Activated CD4-positive, CD25-positive, alpha-beta regulatory T cell treated with anti-CD3 and anti-CD28 coated beads, Interleukin-2, amount 50 U/mL, for 72 hours (primary cell): ENCODE measurements around the gene ZNF615.
A peak's percentile ranks its signal among the peaks of the same experiment; 100 is the strongest.
"Not testable (repeated sequence)": the region's sequence is repeated elsewhere in the genome, so short reads cannot be mapped to it uniquely, and the experiment has no call there.

ENCODE experiments used
- DNase-seq: peaks from one replicate; pipeline ENCODE4 v3.0.0; 2021

The ZNF615 gene

DNA sequence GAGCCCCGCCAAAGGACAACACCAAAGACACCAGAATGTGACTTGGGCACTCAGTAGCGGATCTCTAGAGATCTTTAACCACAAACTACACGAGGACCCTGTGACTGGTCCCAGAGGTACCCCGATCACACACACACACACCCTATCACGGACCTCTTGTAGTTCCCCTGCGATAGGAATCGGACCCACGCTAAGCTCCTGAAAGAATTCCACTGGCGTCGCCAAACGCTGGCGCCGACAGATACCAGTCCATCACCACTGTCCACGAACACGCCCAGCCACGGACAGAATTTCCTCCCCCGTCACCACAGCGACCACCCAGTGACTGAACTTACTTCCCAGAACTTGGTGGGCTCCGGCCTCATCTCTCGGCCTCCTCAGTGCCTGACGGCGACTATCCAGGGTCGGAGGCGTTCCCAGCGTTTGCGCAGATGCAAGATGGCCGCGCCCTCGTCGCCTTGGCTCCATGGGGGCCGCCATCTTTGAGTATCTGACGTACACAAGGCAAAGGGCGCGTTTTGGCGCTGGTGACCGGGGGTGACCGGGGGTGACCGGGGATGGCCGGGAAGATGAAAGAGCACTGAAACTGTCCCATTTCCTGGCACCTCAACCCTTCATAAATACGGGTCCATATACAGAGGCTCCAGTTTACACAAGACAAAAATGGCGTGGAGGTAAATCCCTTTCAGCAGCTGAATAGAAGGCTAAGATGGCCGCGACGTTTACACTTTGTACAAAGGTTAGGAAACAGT lies at the start of gene ZNF615:
ZNF615 (minus strand) TSS at position 406 of the 752 bp plus-strand sequence. CDS start 4,500 bp downstream, outside the sequence.
- DNase-seq = peak; percentile 87

DNA sequence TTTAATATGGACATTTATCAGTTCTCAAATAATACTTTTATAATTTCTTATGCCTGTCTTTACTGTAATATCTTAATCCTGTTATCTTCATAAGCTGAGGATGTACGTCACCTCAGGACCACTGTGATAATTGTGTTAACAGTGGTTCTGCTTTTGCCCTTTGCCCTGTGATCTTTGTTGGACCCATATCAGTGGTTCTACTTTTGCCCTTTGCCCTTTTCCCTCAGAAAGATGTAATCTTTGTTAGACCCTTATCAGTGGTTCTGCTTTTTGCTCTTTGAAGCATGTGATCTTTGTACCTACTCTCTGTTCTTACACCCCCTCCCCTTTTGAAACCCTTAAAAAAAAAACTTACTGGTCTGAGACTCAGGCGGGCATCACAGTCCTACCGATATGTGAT lies 48.5 kb upstream of the ZNF615 start:
- not testable (repeated sequence) for DNase-seq

DNA sequence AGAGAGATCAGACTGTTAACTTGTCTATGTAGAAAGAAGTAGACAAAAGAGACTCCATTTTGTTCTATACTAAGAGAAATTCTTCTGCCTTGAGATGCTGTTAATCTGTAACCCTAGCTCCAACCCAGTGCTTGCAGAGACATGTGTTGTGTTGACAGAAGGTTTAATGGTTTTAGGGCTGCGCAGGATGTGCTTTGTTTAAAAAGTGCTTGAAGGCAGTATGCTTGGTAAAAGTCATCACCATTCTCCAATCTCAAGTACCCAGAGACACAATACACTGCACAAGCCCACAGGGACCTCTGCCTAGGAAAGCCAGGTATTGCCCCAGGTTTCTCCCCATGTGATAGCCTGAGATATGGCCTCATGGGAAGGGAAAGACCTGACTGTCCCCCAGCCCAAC lies 43.7 kb upstream of the ZNF615 start:
- not testable (repeated sequence) for DNase-seq

DNA sequence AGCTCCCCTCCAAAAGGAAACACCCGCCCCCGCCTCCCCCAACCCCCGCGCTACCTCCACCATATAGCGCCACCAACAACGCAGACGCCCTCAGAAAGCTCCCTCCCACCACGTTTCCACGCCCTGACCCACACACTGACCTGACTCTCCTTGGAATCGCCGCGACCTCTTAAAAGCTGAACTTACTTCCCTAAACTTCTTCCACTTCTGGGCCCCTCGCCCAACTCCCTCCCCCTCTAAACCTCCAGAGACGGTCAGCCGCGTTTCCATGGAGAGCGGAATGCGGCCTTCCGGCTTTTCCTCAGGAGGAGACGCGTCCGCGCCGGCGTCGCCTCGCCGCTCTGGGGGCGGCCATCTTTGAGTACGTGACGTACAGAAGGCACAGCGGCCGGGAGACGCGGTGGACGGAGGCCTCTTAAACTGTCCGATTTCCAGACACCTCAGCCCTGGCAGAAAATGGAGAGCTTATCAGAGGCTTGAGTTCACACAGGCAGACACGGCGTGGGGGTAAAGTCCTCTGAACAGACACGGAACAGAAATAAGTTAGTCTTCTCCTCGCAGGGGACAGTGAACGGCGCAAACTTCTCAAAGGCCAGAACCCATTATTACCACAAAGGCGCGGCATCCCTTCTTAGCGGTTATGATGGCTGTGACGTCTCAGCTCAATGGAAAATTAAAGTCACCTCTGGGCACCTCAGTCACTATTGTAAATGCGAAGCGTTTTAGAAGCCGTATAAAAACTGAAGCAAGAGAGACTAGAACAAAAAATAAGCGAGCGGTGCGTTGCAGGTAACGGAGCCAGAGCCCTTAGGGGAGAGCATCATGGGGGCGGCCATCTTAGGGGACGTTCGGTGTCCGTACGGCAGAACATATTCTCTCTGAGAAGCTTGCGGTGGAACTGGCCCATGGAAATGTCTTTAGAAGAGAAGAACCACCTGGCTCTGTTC lies 40.8 kb upstream of the ZNF615 start, which contains the start of gene ZNF432:
ZNF432 (minus strand) TSS at position 284 of the 947 bp plus-strand sequence. CDS start 1,970 bp downstream, outside the sequence.
- DNase-seq = peak; percentile 80

DNA sequence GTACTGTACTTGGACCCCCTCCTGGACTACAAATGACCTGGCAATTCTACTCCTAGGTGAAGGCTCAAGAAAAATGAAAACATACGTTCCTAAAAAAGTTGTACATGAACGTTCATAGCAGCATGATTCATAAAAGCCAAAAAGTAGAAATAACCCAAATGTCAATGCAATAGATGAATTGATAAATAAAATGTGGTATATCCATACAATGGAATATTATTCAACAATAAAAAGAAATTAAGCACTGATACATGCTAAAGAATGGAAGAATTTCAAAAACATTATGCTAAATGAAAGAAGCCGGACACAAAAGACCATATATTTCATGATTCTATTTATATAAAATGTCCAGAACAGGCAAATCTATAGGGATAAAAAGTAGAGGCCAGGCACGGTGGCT lies 31.2 kb upstream of the ZNF615 start:
- no peak for DNase-seq

DNA sequence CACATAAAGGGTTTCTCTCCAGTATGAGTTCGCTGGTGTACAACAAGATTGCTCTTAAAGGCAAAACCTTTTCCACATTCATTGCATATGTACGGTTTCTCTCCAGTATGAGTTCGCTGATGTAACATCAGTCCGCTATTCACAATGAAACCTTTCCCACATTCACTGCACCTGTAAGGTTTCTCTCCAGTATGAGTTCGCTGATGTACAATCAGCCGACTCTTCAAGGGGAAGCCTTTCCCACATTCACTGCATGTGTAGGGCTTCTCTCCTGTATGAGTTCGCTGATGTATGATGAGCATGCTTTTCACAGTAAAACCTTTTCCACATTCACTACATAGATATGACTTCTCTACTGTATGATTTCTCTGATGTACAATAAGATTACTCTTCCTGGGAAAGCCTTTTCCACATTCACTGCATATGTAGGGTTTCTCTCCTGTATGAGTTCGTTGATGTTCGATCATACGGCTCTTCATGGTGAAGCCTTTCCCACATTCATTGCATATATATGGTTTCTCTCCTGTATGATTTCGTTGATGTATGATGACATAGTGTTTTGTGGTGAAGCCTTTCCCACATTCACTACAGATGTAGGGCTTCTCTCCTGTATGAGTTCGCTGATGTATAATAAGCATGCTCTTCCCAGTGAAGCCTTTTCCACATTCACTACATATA lies 26.2 kb upstream of the ZNF615 start:
- DNase-seq = no peak

DNA sequence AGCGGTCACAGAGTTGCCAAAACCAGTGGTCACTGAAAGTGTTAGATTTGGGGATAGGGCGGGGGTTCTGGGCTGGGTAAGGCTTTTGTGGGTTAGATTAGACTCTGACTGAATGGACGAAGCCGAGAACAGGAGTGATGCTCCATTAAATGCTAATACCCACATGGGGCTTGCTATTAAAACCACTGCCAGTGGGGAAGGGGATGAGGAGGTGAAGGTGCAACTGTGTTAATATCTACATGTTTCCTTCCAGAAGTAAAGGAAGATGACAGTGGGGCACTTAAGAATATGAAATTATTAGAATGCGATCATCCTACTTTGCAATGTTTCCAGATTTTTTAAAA lies 20.7 kb upstream of the ZNF615 start:
- no peak for DNase-seq

DNA sequence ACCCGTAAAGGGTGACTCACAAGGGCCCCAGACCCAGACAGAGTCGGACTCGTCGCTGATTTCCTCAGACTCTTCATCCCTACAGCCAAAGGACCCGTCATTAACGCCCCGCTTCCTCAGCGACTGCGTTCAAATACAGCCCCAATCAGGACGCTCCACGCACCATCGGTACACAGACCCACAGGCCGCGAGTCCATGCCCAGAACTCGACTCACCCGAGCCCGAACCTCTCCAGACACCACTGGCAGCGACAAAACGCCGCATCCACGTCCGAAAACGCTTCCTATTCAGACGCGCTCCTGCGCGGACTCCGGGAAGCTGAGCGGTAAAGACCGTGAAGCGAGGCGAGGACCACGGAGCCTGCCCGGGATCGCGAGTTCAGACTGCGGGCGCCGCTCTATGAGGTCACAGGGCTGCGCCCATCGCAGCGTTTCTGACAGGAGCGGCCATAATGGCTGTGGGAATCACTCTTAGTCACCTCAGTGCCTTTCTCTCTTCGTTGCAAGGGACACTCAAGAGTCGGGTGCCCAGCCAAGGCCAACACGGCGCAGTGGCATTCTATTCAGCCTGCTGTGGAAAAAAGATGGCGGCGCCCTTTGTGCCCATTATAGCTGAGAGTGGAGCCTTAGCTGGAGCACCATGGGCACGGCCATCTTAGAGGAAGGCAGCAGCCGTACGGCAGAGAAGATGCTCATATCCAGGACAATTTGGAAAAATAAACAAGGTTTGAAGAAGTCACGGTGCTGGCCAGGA lies 20.2 kb upstream of the ZNF615 start, which contains the start of gene ZNF614:
ZNF614 (minus strand) TSS at position 353 of the 753 bp plus-strand sequence. CDS start 2,634 bp downstream, outside the sequence.
- DNase-seq = peak; percentile 82

DNA sequence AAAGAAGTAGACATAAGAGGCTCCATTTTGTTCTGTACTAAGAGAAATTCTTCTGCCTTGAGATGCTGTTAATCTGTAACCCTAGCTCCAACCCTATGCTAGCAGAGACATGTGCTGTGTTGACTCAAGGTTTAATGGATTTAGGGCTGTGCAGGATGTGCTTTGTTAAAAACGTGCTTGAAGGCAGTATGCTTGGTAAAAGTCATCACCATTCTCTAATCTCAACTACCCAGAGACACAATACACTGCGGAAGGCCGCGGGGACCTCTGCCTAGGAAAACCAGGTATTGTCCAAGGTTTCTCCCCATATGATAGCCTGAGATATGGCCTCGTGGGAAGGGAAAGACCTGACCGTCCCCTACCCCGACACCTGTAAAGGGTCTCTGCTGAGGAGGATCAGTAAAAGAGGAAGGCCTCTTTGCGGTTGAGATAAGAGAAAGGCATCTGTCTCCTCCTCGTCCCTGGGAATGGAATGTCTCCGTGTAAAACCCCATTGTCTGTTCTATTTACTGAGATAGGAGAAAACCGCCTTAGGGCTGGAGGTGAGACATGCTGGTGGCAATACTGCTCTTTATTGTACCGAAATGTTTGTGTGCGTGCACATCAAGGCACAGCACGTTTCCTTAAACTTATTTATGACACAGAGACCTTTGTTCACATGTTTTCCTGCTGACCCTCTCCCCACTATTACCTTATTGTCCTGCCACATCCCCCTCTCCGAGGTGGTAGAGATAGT lies 18.4 kb upstream of the ZNF615 start:
- DNase-seq = not testable (repeated sequence)

DNA sequence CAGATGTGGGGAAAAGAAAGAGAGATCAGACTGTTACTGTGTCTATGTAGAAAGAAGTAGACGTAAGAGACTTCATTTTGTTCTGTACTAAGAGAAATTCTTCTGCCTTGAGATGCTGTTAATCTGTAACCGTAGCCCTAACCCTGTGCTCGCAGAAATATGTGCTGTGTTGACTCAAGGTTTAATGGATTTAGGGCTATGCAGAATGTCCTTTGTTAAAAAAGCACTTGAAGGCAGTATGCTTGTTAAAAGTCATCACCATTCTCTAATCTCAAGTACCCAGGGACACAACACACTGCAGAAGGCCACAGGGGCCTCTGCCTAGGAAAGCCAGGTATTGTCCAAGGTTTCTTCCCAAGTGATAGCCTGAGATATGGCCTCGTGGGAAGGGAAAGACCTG lies 16.5 kb upstream of the ZNF615 start:
- DNase-seq = not testable (repeated sequence)

DNA sequence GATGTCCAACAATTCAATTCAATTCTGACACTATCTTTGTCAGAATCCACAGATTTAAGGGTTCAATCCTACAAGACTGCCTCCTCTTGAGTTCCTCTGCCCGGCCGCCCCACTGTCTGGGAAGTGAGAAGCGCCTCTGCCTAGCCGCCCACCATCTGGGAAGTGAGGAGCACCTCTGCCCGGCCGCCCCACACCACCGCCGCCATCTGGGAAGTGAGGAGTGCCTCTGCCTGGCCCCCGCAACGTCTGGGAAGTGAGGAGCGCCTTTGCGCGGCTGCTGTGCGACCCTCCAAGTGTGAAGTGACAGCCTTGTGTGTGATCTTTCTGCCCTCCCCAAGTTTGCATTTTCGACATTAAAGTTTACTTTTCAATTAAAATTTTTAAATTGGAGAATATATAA lies 14.2 kb upstream of the ZNF615 start:
- DNase-seq = no peak

DNA sequence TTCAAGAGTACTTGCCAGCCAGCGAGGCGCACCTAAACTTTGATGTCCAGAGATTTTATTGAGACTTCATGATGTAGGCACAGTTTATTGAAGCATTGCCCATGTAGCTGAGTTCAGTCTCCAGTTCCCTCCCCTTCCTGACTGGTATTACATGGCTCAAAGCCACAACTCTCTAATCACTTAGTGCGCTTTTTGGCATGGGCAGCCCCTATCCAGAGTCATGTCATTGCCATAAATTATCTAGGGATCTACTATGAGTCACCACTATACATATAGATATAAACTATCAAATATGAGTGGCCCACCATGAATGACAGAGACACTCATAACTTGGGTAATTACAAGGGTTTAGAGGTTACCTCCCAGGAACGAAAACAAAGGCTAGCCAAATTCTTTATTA lies 12.5 kb upstream of the ZNF615 start:
- no peak for DNase-seq

DNA sequence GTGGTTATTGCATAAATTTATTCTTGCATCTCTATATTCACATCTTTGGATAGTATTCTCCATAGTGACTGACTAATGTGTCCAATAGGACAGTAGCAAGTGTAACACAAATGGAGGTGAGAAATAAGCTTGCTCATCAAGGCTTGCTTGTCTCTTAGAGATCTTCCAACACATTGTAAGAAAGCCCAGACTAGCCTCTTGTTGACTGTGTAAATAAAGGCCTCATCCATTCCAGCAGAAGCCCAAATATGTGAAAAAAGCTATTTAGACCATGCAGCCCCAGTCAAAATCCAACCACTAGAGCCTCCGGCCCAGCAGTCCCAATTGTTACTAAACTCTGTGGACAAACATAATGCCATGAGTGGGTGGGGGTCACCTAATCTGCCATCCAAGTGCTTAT lies 2.7 kb upstream of the ZNF615 start:
- DNase-seq = no peak

DNA sequence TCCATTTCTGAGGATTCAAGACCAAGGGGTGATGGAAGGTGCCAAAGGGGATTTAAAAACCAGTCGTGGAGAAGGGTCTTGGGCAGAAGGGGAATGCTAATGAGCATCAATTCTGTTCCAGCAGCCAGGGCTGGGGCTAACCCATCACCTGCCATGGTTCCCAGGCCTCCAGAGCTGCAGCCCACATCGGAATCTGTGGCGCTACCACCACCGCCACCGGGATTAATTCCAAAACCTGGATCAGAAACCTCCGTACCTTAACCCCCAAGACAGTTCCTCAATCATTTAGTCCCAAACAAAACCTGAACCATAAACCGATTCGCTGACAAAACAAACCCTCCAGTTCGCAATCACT lies 583 bp downstream of the ZNF615 start:
- DNase-seq = no peak

DNA sequence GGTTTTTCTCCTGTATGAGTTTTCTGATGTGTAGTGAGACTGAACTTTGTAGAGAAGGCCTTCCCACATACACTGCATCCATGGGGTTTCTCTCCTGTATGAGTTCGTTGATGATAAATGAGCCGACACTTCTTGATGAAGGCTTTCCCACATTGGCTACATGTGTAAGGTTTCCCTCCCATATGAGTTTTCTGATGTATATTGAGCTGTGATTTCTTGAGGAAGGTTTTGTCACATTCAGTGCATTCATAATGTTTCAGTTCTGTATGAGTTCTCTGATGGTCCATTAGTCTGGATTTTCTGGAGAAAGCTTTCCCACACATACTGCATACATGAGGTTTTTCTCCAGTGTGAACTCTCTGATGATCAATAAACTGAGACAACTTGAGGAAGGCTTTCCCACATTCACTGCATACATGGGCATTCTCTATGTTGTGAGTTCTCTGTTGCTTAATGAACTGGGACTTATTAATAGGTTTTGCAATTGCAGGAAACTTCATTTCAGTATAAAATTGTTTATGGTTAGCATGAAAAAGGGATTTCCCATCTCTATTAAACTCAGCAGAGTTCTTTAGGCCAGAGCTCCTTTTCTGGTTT lies 13.9 kb downstream of the ZNF615 start:
- no peak for DNase-seq

DNA sequence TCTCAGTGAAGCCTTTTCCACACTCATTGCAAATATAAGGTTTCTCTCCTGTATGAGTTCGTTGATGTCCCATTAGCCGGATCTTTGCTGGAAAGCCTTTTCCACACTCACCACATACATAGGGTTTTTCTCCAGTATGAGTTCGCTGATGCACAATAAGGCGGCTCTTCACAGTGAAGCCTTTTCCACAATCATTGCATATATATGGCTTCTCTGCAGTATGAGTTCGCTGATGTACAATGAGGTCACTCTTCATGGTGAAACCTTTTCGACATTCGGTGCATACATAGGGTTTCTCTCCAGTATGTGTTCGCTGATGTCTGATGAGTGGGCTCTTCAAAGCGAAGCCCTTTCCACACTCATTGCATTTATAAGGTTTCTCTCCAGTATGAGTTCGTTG lies 14.6 kb downstream of the ZNF615 start:
- no peak for DNase-seq

DNA sequence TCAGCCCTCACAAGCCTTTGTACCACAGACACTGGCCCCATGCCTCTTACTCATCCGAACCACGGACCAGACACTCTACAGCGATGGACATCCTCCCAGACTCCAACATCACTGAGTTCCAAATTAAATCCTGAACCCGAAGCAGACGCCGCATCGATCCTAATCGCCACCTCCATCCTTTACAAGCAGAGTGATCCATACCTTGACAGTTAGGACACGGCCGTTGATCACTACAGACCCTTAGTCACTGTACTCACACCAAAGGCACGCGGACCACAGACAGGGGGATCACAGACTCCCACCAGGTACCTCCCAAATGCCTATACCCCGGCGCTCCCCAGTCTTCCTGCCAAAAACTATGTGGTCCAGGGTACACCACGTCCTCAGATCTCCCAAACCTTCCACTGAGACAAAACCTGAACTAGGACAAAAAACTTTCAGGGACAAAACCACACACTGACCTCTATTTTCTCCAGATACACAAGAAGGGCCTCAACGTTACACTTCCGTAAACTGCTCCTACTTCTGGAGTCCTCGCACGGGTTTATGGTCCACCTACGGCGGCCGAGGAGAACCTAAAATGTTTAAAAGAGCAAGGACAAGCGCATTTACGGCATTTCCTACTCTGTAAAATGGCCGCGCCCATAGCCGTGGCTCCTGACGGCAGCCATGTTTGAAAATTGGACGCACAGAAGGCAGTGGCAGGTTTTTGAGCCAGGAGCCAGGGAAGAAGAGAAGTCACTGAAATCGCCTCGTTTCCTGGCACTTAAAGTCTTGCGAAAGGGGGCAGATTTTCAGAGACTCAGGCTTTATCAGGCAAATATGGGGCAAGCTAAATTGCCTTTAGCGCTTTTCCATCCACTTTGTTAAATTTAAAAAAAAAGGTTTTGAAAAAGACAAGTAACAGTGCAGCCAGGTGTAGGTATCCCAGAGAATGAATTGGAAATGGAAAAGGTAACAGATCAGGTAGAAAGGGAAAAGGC lies 21.4 kb downstream of the ZNF615 start, which contains the start of gene ZNF350:
ZNF350 (minus strand) TSS at position 532 of the 983 bp plus-strand sequence. CDS start 12,480 bp downstream, outside the sequence.
- peak; percentile 71 for DNase-seq

DNA sequence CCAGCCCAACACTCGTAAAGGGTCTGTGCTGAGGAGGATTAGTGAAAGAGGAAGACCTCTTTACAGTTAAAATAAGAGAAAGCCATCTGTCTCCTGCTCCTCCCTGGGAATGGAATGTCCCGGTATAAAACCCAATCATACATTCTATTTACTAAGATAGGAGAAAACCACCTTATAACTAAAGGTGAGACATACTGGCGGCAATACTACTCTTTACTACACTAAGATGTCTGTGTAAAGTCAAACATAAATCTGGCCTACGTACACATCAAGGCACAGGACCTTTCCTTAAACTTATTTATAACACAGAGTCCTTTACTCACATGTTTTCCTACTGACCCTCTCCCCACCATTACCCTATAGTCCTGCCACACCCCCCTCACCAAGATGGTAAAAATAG lies 24.6 kb downstream of the ZNF615 start:
- no peak for DNase-seq

DNA sequence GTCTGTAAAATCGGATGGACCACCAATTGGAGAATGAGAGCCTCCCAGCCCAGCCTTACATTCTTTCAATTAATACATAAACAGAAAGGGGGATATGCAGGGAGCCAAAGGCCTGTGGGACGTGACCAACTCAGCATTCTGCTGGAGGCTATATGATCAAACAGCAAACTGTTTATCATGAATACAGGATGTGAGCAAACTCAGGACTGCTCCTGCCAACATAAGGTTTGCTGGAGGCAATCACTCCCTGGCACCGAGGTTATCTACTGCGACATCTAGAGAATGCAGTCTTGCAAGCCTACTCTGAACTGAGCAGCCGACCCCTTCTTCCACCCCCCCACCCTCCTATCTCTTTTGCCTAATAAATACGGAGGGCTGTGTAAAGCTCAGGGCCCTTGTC lies 27.1 kb downstream of the ZNF615 start:
- DNase-seq = not testable (repeated sequence)
